Chondrocyte (in vitro differentiated cells): ENCODE measurements around the gene BAIAP2L1. TPM values are rescaled to one million over a fixed set of nuclear protein-coding genes. Genes with fewer than 3 reads are reported as not detected.

Experiments
- DNase-seq: peaks from one replicate; pipeline ENCODE4 v3.0.0; 2021; ENCODE audit warnings: mixed read lengths, low spot score
- H3K27ac Mint-ChIP-seq: one replicate; pipeline ENCODE4 v1.8.0; 2021; ENCODE audit warnings: mild to moderate bottlenecking, moderate library complexity, mixed read lengths; ENCODE audit not compliant: unreplicated experiment
- H3K27me3 Mint-ChIP-seq: 2 replicates; pipeline ENCODE4 v1.8.0; 2021; ENCODE audit warnings: low read depth, mixed read lengths
- H3K36me3 Mint-ChIP-seq: 2 replicates; pipeline ENCODE4 v1.8.0; 2021; ENCODE audit warnings: low read depth, mixed read lengths
- H3K4me1 Mint-ChIP-seq: 2 replicates; pipeline ENCODE4 v1.8.0; 2021; ENCODE audit warnings: low read depth, mild to moderate bottlenecking, mixed read lengths
- H3K4me3 Mint-ChIP-seq: one replicate; pipeline ENCODE4 v1.8.0; 2021; ENCODE audit warnings: mild to moderate bottlenecking, moderate library complexity, mixed read lengths; ENCODE audit not compliant: unreplicated experiment
- H3K9me3 Mint-ChIP-seq: 2 replicates; pipeline ENCODE4 v1.8.0; 2021; ENCODE audit warnings: low read depth, mixed read lengths
- CTCF ChIP-seq: fragments of 200-600 bp; sonication (generic); IDR thresholded peaks from 2 replicates; pipeline ENCODE4 v1.5.0; 2021; ENCODE audit warnings: antibody characterized with exemption, mild to moderate bottlenecking, moderate library complexity
- total RNA-seq: library from RNA; stranded (reverse); gene quantifications from 3 replicates; pipeline ENCODE4 v1.2.1, GENCODE V29; 2021

BAIAP2L1 gene
- total RNA-seq, 1 donor from 2014 or later, result 12.4 TPM

- peak overlapping the region; percentile 85 for H3K4me3 Mint-ChIP-seq
- DNase-seq, result no peak
- TF ChIP-seq CTCF, result no peak
- no peaks in the 10 kb centered on the region for H3K27me3 Mint-ChIP-seq
- H3K36me3 Mint-ChIP-seq, result peaks cover 13% of the 10 kb centered on the region
- no peaks in the 10 kb centered on the region for H3K9me3 Mint-ChIP-seq
- peak overlapping the region; percentile 95 for H3K27ac Mint-ChIP-seq
- H3K4me1 Mint-ChIP-seq, result peaks cover 50% of the 10 kb centered on the region
Measured at GRCh38 chr7:98282703-98283102, 118.2 kb downstream of the BAIAP2L1 start.

- H3K9me3 Mint-ChIP-seq, result no peaks in the 10 kb centered on the region
- peak overlapping the region; percentile 95 for H3K27ac Mint-ChIP-seq
- peaks cover 47% of the 10 kb centered on the region for H3K4me1 Mint-ChIP-seq
- no peak for TF ChIP-seq CTCF
- peak overlapping the region; percentile 85 for H3K4me3 Mint-ChIP-seq
- no peaks in the 10 kb centered on the region for H3K27me3 Mint-ChIP-seq
- DNase-seq, result peak; percentile 91
- H3K36me3 Mint-ChIP-seq, result peaks cover 13% of the 10 kb centered on the region
Measured at GRCh38 chr7:98281757-98282606, 118.9 kb downstream of the BAIAP2L1 start.

GRCh38 chr7:98280791-98281756 is 119.8 kb downstream of the BAIAP2L1 start, which contains the start of gene BRI3:
Gene BRI3, plus strand, starts transcription at chr7:98281686. Its CDS starts 110 bp downstream, at chr7:98281796.
- peaks cover 45% of the 10 kb centered on the region for H3K4me1 Mint-ChIP-seq
- no peak for TF ChIP-seq CTCF
- no peaks in the 10 kb centered on the region for H3K9me3 Mint-ChIP-seq
- H3K4me3 Mint-ChIP-seq, result peak within 1 kb of the TSS; percentile 85
- peaks cover 12% of the 10 kb centered on the region for H3K36me3 Mint-ChIP-seq
- no peaks in the 10 kb centered on the region for H3K27me3 Mint-ChIP-seq
- DNase-seq, result no peak
- H3K27ac Mint-ChIP-seq, result peak within 1 kb of the TSS; percentile 95

GRCh38 chr7:98280296-98280695 is 120.6 kb downstream of the BAIAP2L1 start:
- H3K36me3 Mint-ChIP-seq, result peaks cover 12% of the 10 kb centered on the region
- DNase-seq, result no peak
- no peaks in the 10 kb centered on the region for H3K9me3 Mint-ChIP-seq
- H3K27me3 Mint-ChIP-seq, result no peaks in the 10 kb centered on the region
- no peak for TF ChIP-seq CTCF
- no peak overlapping the region for H3K27ac Mint-ChIP-seq
- peaks cover 38% of the 10 kb centered on the region for H3K4me1 Mint-ChIP-seq
- H3K4me3 Mint-ChIP-seq, result no peak overlapping the region

GRCh38 chr7:98278936-98279335 is 122.0 kb downstream of the BAIAP2L1 start:
- TF ChIP-seq CTCF, result no peak
- Mint-ChIP-seq H3K27ac (no peak overlapping the region), H3K4me1 (peaks cover 24% of the 10 kb centered on the region), H3K27me3 (no peaks in the 10 kb centered on the region), H3K36me3 (peaks cover 10% of the 10 kb centered on the region), H3K9me3 (no peaks in the 10 kb centered on the region), H3K4me3 (no peak overlapping the region)
- DNase-seq, result no peak
